PC-9 (cell line): ENCODE measurements around the gene ZBTB7C.

Experiments used
- CTCF ChIP-seq: fragments of 200-600 bp; sonication (generic); conservative IDR thresholded peaks from 2 replicates; pipeline ENCODE4 v1.6.1; 2017; ENCODE audit warnings: mixed run types, antibody characterized with exemption, mild to moderate bottlenecking, moderate library complexity
- EZH2 ChIP-seq: fragments of 200-600 bp; sonication (generic); IDR thresholded peaks from 2 replicates; pipeline ENCODE4 v1.8.0; 2017; ENCODE audit warnings: antibody characterized with exemption, low read depth

GRCh38 chr18:48131042-48131441 lies 278.1 kb downstream of the ZBTB7C start:
- TF ChIP-seq CTCF (no peak), EZH2 (no peak)
